Chondrocyte (in vitro differentiated cells): ENCODE results near the gene RHPN2. TPM values are rescaled to one million over a fixed set of nuclear protein-coding genes. Genes with fewer than 3 reads are reported as not detected.
"Not testable (repeated sequence)": the region's sequence is repeated elsewhere in the genome, so short reads cannot be mapped to it uniquely, and the experiment has no call there.

Experiments
- DNase-seq: peaks from one replicate; pipeline ENCODE4 v3.0.0; 2021; ENCODE audit warnings: mixed read lengths, low spot score
- H3K27ac Mint-ChIP-seq: one replicate; pipeline ENCODE4 v1.8.0; 2021; ENCODE audit warnings: mild to moderate bottlenecking, moderate library complexity, mixed read lengths; ENCODE audit not compliant: unreplicated experiment
- H3K27me3 Mint-ChIP-seq: 2 replicates; pipeline ENCODE4 v1.8.0; 2021; ENCODE audit warnings: low read depth, mixed read lengths
- H3K36me3 Mint-ChIP-seq: 2 replicates; pipeline ENCODE4 v1.8.0; 2021; ENCODE audit warnings: low read depth, mixed read lengths
- H3K4me1 Mint-ChIP-seq: 2 replicates; pipeline ENCODE4 v1.8.0; 2021; ENCODE audit warnings: low read depth, mild to moderate bottlenecking, mixed read lengths
- H3K4me3 Mint-ChIP-seq: one replicate; pipeline ENCODE4 v1.8.0; 2021; ENCODE audit warnings: mild to moderate bottlenecking, moderate library complexity, mixed read lengths; ENCODE audit not compliant: unreplicated experiment
- H3K9me3 Mint-ChIP-seq: 2 replicates; pipeline ENCODE4 v1.8.0; 2021; ENCODE audit warnings: low read depth, mixed read lengths
- CTCF ChIP-seq: fragments of 200-600 bp; sonication (generic); IDR thresholded peaks from 2 replicates; pipeline ENCODE4 v1.5.0; 2021; ENCODE audit warnings: antibody characterized with exemption, mild to moderate bottlenecking, moderate library complexity
- total RNA-seq: library from RNA; stranded (reverse); gene quantifications from 3 replicates; pipeline ENCODE4 v1.2.1, GENCODE V29; 2021

Gene RHPN2
- total RNA-seq, 1 donor from 2014 or later = 8.5 TPM

- TF ChIP-seq CTCF = no peak
- Mint-ChIP-seq H3K4me1 (peaks cover 15% of the 10 kb centered on the region), H3K27ac (peak within 1 kb of the TSS; percentile 98), H3K27me3 (no peaks in the 10 kb centered on the region), H3K4me3 (peak within 1 kb of the TSS; percentile 99), H3K9me3 (no peaks in the 10 kb centered on the region), H3K36me3 (peaks cover 4% of the 10 kb centered on the region)
- DNase-seq = peak; percentile 99
Measured at GRCh38 chr19:32971715-32972540, 92.8 kb downstream of the RHPN2 start, which contains the start of the genes CEP89 and FAAP24. TSS of gene CEP89 (minus strand) at chr19:32971958. CDS start at chr19:32971874, 84 bp downstream. TSS of gene FAAP24 (plus strand) at chr19:32972242. CDS start at chr19:32973197, 955 bp downstream.

DNA sequence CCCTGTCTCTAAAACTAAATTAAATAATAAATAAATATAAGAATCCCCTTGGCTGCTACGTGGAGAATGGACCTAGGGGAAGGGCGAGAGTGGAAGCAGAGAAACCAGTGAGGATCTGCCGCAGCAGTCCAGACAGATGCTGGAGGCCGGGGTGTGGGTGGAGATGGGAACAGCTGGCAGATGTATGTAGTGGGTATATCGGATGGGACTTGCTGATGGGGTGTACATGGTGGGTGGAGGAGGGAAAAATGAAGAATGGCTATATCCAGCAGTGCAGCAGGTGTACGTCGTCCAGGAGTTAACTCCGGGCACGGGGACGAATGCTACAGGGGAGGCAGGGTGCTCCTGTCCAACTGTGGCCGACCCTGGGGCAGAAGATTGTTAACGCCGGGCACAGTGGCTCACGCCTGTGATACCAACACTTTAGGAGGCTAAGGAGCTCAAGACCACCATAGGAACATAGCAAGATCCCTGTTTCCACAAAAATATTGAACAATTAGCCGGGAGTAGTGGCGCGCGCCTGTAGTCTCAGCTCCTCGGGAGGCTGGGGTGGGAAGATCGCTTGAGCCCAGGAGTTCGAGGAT lies 93.6 kb downstream of the RHPN2 start:
- no peaks in the 10 kb centered on the region for H3K27me3 Mint-ChIP-seq
- no peak for TF ChIP-seq CTCF
- H3K4me3 Mint-ChIP-seq = peak overlapping the region; percentile 99
- peaks cover 15% of the 10 kb centered on the region for H3K4me1 Mint-ChIP-seq
- H3K27ac Mint-ChIP-seq = peak overlapping the region; percentile 98
- DNase-seq = no peak
- H3K36me3 Mint-ChIP-seq = peaks cover 4% of the 10 kb centered on the region
- H3K9me3 Mint-ChIP-seq = no peaks in the 10 kb centered on the region

DNA sequence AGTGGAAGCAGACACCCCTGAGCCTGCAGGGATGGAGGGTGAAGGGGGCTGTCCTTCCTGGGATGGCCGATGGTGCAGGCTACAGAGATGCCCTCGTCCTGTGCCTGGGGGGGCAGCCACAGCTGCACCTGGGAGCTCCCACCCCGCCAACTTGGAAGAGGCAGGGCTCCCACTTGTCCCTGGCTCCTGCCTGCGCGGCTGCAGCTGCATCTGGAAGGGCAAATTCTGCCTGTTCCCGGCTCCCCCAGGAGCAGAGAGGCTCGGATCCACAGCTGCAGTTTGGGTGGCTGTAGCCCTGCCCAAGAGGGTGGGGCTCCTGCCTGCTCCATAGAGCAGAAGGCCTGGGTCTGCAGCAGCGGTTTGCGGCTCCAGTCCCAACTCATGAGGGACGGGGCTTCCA lies 95.1 kb downstream of the RHPN2 start:
- Mint-ChIP-seq H3K4me3 (no peak overlapping the region), H3K9me3 (no peaks in the 10 kb centered on the region), H3K4me1 (peaks cover 15% of the 10 kb centered on the region), H3K27ac (no peak overlapping the region), H3K36me3 (peaks cover 5% of the 10 kb centered on the region), H3K27me3 (no peaks in the 10 kb centered on the region)
- TF ChIP-seq CTCF = no peak
- DNase-seq = no peak

GRCh38 chr19:32966750-32967149 lies 97.9 kb downstream of the RHPN2 start:
- TF ChIP-seq CTCF = no peak
- no peaks in the 10 kb centered on the region for H3K9me3 Mint-ChIP-seq
- H3K27ac Mint-ChIP-seq = no peak overlapping the region
- no peak overlapping the region for H3K4me3 Mint-ChIP-seq
- peaks cover 16% of the 10 kb centered on the region for H3K36me3 Mint-ChIP-seq
- no peaks in the 10 kb centered on the region for H3K27me3 Mint-ChIP-seq
- peaks cover 9% of the 10 kb centered on the region for H3K4me1 Mint-ChIP-seq
- no peak for DNase-seq

DNA sequence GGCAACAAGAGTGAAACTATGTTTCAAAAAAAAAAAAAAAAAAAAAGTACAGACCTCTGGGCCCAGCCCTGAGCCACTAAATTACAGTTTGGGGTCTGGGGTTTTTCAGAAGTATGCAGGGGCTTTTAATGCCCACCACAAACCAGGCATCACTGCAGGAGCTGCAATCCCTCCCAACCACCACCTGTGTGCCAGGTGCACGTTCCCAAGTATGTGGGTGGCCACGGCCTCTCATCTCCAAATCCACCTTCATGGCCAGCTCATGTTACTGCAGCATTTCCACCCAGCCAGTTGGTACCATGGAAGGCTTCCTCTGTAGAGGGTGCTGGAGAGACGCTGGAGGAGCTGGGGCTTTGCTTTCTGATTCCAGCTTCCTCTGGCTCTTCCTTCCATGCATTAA lies 119.4 kb downstream of the RHPN2 start:
- no peak for DNase-seq
- H3K4me1 Mint-ChIP-seq = no peaks in the 10 kb centered on the region
- no peaks in the 10 kb centered on the region for H3K27me3 Mint-ChIP-seq
- no peak for TF ChIP-seq CTCF
- no peaks in the 10 kb centered on the region for H3K9me3 Mint-ChIP-seq
- no peak overlapping the region for H3K4me3 Mint-ChIP-seq
- H3K27ac Mint-ChIP-seq = no peak overlapping the region
- peaks cover 43% of the 10 kb centered on the region for H3K36me3 Mint-ChIP-seq

GRCh38 chr19:32941273-32941672 lies 123.4 kb downstream of the RHPN2 start:
- not testable (repeated sequence) for H3K4me1 Mint-ChIP-seq, H3K27ac Mint-ChIP-seq, H3K4me3 Mint-ChIP-seq, H3K9me3 Mint-ChIP-seq, H3K27me3 Mint-ChIP-seq, DNase-seq
- peaks cover 32% of the 10 kb centered on the region for H3K36me3 Mint-ChIP-seq
